ENCODE measurements around the gene EFNA2.

EFNA2 gene

GRCh38 chr19:1248786-1249297, 36.8 kb upstream of the EFNA2 start:
- no peaks in the 10 kb centered on the region for H3K27me3 ChIP-seq (replicated peaks; ENCODE audit: control insufficient read depth, insufficient read depth, low read length)
- H3K36me3 ChIP-seq (ENCODE audit: control insufficient read depth, insufficient read depth, low read length) = peaks cover 8% of the 10 kb centered on the region
- peak; percentile 81 for DNase-seq (ENCODE audit: extremely low read depth, insufficient read length)
- TF ChIP-seq CTCF (IDR thresholded peaks at IDR 0.05; ENCODE audit: insufficient read depth, low read length, poor library complexity, severe bottlenecking) = peak; percentile 36
- H3K4me3 ChIP-seq (replicated peaks; ENCODE audit: low read depth, low read length) = peak overlapping the region; percentile 75

GRCh38 chr19:1249298-1249989, 36.2 kb upstream of the EFNA2 start:
- peak; percentile 95 for DNase-seq (ENCODE audit: extremely low read depth, insufficient read length)
- peaks cover 13% of the 10 kb centered on the region for H3K36me3 ChIP-seq (ENCODE audit: control insufficient read depth, insufficient read depth, low read length)
- H3K27me3 ChIP-seq (replicated peaks; ENCODE audit: control insufficient read depth, insufficient read depth, low read length) = no peaks in the 10 kb centered on the region
- peak overlapping the region; percentile 94 for H3K4me3 ChIP-seq (replicated peaks; ENCODE audit: low read depth, low read length)
- TF ChIP-seq CTCF (IDR thresholded peaks at IDR 0.05; ENCODE audit: insufficient read depth, low read length, poor library complexity, severe bottlenecking) = no peak

- H3K36me3 ChIP-seq (ENCODE audit: control insufficient read depth, insufficient read depth, low read length) = peaks cover 18% of the 10 kb centered on the region
- H3K27me3 ChIP-seq (replicated peaks; ENCODE audit: control insufficient read depth, insufficient read depth, low read length) = no peaks in the 10 kb centered on the region
- DNase-seq (ENCODE audit: extremely low read depth, insufficient read length) = no peak
- H3K4me3 ChIP-seq (replicated peaks; ENCODE audit: low read depth, low read length) = peak overlapping the region; percentile 94
- TF ChIP-seq CTCF (IDR thresholded peaks at IDR 0.05; ENCODE audit: insufficient read depth, low read length, poor library complexity, severe bottlenecking) = no peak
Measured at GRCh38 chr19:1249990-1250436, 35.7 kb upstream of the EFNA2 start.

GRCh38 chr19:1250437-1251260, 35.0 kb upstream of the EFNA2 start:
- Histone ChIP-seq H3K27me3 (replicated peaks; ENCODE audit: control insufficient read depth, insufficient read depth, low read length) (no peaks in the 10 kb centered on the region), H3K4me3 (replicated peaks; ENCODE audit: low read depth, low read length) (peak overlapping the region; percentile 94), H3K36me3 (ENCODE audit: control insufficient read depth, insufficient read depth, low read length) (peaks cover 25% of the 10 kb centered on the region)
- no peak for TF ChIP-seq CTCF (IDR thresholded peaks at IDR 0.05; ENCODE audit: insufficient read depth, low read length, poor library complexity, severe bottlenecking)
- peak; percentile 71 for DNase-seq (ENCODE audit: extremely low read depth, insufficient read length)

- peak; percentile 66 for DNase-seq (ENCODE audit: extremely low read depth, insufficient read length)
- H3K4me3 ChIP-seq (replicated peaks; ENCODE audit: low read depth, low read length) = peak overlapping the region; percentile 94
- peaks cover 28% of the 10 kb centered on the region for H3K36me3 ChIP-seq (ENCODE audit: control insufficient read depth, insufficient read depth, low read length)
- H3K27me3 ChIP-seq (replicated peaks; ENCODE audit: control insufficient read depth, insufficient read depth, low read length) = no peaks in the 10 kb centered on the region
- no peak for TF ChIP-seq CTCF (IDR thresholded peaks at IDR 0.05; ENCODE audit: insufficient read depth, low read length, poor library complexity, severe bottlenecking)
Measured at GRCh38 chr19:1251330-1252220, 34.1 kb upstream of the EFNA2 start.
